IMR-90 (cell line): ENCODE measurements around the gene ARHGAP21. TPM values are rescaled to one million over a fixed set of nuclear protein-coding genes. Genes with fewer than 3 reads are reported as not detected.

Source experiments
- ATAC-seq: fragments of 200-7000 bp; cut with Tn5 transposase; 2 replicates; pipeline ENCODE4 v1.9.1; 2020; ENCODE audit warnings: low read depth, mild to moderate bottlenecking, moderate library complexity
- BruUV-seq: library from RNA; stranded (reverse); fragments of 400-500 nt; replicated peaks from 2 replicates; lab custom pipeline; 2021; lab: Mats Ljungman, UMichigan
- CTCF ChIA-PET: fragments of 300-600 bp; formaldehyde crosslinking; extraction: SDS; loops from one replicate; lab custom pipeline; 2021; ENCODE audit warnings: antibody characterized with exemption; lab: Yijun Ruan, JAX
- POLR2A ChIA-PET: fragments of 300-600 bp; sonication (Branson Sonifier 250); formaldehyde crosslinking; loops from one replicate; lab custom pipeline; 2022; ENCODE audit warnings: antibody characterized with exemption; ENCODE audit not compliant: unreplicated experiment; lab: Charles Lee
- DNase-seq: peaks from one replicate; pipeline ENCODE4 v3.0.0; 2013
- H2AFZ ChIP-seq: replicated peaks from 2 replicates; pipeline ENCODE3; 2013; ENCODE audit warnings: low read length, mild to moderate bottlenecking; ENCODE audit not compliant: poor library complexity
- H2AK5ac ChIP-seq: 2 replicates; pipeline ENCODE4 v1.6.1; 2013; ENCODE audit warnings: low read depth, low read length, inconsistent platforms
- H2AK9ac ChIP-seq: replicated peaks from 2 replicates; pipeline ENCODE3; 2013; ENCODE audit warnings: mild to moderate bottlenecking, low read depth, low read length, moderate library complexity; ENCODE audit not compliant: poor library complexity
- H2BK120ac ChIP-seq: 2 replicates; pipeline ENCODE4 v1.6.1; 2013; ENCODE audit warnings: low read depth, low read length, inconsistent platforms
- H2BK15ac ChIP-seq: 3 replicates; pipeline ENCODE4 v1.6.1; 2013; ENCODE audit warnings: low read depth, low read length, inconsistent platforms
- H2BK20ac ChIP-seq: 2 replicates; pipeline ENCODE4 v1.6.1; 2013; ENCODE audit warnings: low read depth, mild to moderate bottlenecking, inconsistent platforms, low read length, moderate library complexity
- H2BK5ac ChIP-seq: 2 replicates; pipeline ENCODE4 v1.6.1; 2013; ENCODE audit warnings: mild to moderate bottlenecking, low read depth, low read length, inconsistent platforms; ENCODE audit not compliant: poor library complexity, severe bottlenecking
- H3K14ac ChIP-seq: replicated peaks from 2 replicates; pipeline ENCODE4 v1.6.1; 2013; ENCODE audit warnings: low read depth, low read length, inconsistent platforms
- H3K18ac ChIP-seq: 2 replicates; pipeline ENCODE4 v1.6.1; 2013; ENCODE audit warnings: low read depth, low read length, control low read depth
- H3K23ac ChIP-seq: 2 replicates; pipeline ENCODE4 v1.6.1; 2013; ENCODE audit warnings: low read depth, low read length, inconsistent platforms
- H3K27ac ChIP-seq: 2 replicates; pipeline ENCODE4 v1.5.1; 2013; ENCODE audit warnings: mild to moderate bottlenecking, control low read depth, low read length; ENCODE audit not compliant: insufficient read depth
- H3K27me3 ChIP-seq: 2 replicates; pipeline ENCODE4 v1.6.1; 2013; ENCODE audit warnings: low read length; ENCODE audit not compliant: control insufficient read depth, insufficient read depth
- H3K36me3 ChIP-seq: 2 replicates; pipeline ENCODE4 v1.6.1; 2013; ENCODE audit warnings: low read length, mixed read lengths; ENCODE audit not compliant: control insufficient read depth, insufficient read depth
- H3K4ac ChIP-seq: 2 replicates; pipeline ENCODE4 v1.6.1; 2013; ENCODE audit warnings: low read depth, low read length, inconsistent platforms
- H3K4me1 ChIP-seq: 2 replicates; pipeline ENCODE4 v1.6.1; 2013; ENCODE audit warnings: low read length, mixed read lengths; ENCODE audit not compliant: control insufficient read depth, insufficient read depth
- H3K4me2 ChIP-seq: 2 replicates; pipeline ENCODE4 v1.6.1; 2013; ENCODE audit warnings: low read depth, mild to moderate bottlenecking, control low read depth, low read length, moderate library complexity
- H3K4me3 ChIP-seq: 2 replicates; pipeline ENCODE4 v1.5.1; 2013; ENCODE audit warnings: low read depth, mild to moderate bottlenecking, control low read depth, low read length, moderate library complexity; ENCODE audit not compliant: insufficient read depth
- H3K56ac ChIP-seq: 2 replicates; pipeline ENCODE4 v1.6.1; 2013; ENCODE audit warnings: low read length, inconsistent platforms; ENCODE audit not compliant: insufficient read depth; ENCODE audit errors: extremely low read depth
- H3K79me1 ChIP-seq, 2 experiments: 2 replicates each; pipeline ENCODE4 v1.6.1; 2013; ENCODE audit warnings: low read length in 2 of 2, inconsistent platforms in 1 of 2, low read depth in 1 of 2
- H3K9ac ChIP-seq: 2 replicates; pipeline ENCODE4 v1.6.1; 2013; ENCODE audit warnings: low read depth, low read length, control low read depth
- H3K9me1 ChIP-seq: 2 replicates; pipeline ENCODE4 v1.6.1; 2013; ENCODE audit warnings: low read length, inconsistent platforms; ENCODE audit not compliant: insufficient read depth
- H3K9me3 ChIP-seq: 2 replicates; pipeline ENCODE4 v1.6.1; 2013; ENCODE audit warnings: low read length; ENCODE audit not compliant: control insufficient read depth, insufficient read depth
- H4K20me1 ChIP-seq: 2 replicates; pipeline ENCODE4 v1.6.1; 2013; ENCODE audit warnings: low read length, inconsistent platforms; ENCODE audit not compliant: insufficient read depth
- H4K5ac ChIP-seq: 2 replicates; pipeline ENCODE4 v1.6.1; 2013; ENCODE audit warnings: mild to moderate bottlenecking, low read depth, low read length, control low read depth
- H4K8ac ChIP-seq, 2 experiments: 2 replicates each; pipeline ENCODE4 v1.6.1; 2013; ENCODE audit warnings: low read depth in 2 of 2, low read length in 2 of 2, control low read depth in 1 of 2, inconsistent platforms in 1 of 2
- H4K91ac ChIP-seq: 2 replicates; pipeline ENCODE4 v1.6.1; 2013; ENCODE audit warnings: low read depth, low read length, inconsistent platforms; ENCODE audit not compliant: insufficient read depth
- BHLHE40 ChIP-seq: fragments of 150-350 bp; IDR thresholded peaks from 2 replicates; pipeline ENCODE4 v1.6.1; 2016; ENCODE audit warnings: mild to moderate bottlenecking, low read depth, low read length
- CEBPB ChIP-seq: IDR thresholded peaks from 2 replicates; pipeline ENCODE4 v1.6.1; 2012; ENCODE audit warnings: low read depth, low read length, improper control_type of control experiment
- CHD1 ChIP-seq: IDR thresholded peaks from 2 replicates; pipeline ENCODE4 v1.6.1; 2012; ENCODE audit warnings: low read depth, low read length, improper control_type of control experiment
- CTCF ChIP-seq: conservative IDR thresholded peaks from 2 replicates; pipeline ENCODE4 v1.5.1; 2012; ENCODE audit warnings: mild to moderate bottlenecking, low read depth, low read length, improper control_type of control experiment
- FOS ChIP-seq: fragments of 150-350 bp; IDR thresholded peaks from 2 replicates; pipeline ENCODE4 v1.6.1; 2016; ENCODE audit warnings: low read depth, low read length
- MAFK ChIP-seq: IDR thresholded peaks from 2 replicates; pipeline ENCODE4 v1.6.1; 2012; ENCODE audit warnings: low read depth, low read length, improper control_type of control experiment
- MAZ ChIP-seq: IDR thresholded peaks from 2 replicates; pipeline ENCODE4 v1.6.1; 2012; ENCODE audit warnings: low read depth, mild to moderate bottlenecking, low read length, improper control_type of control experiment, moderate library complexity, borderline replicate concordance
- MXI1 ChIP-seq: IDR thresholded peaks from 2 replicates; pipeline ENCODE4 v1.6.1; 2012; ENCODE audit warnings: low read depth, mild to moderate bottlenecking, low read length, moderate library complexity, borderline replicate concordance
- NFE2L2 ChIP-seq: fragments of 150-350 bp; IDR thresholded peaks from 2 replicates; pipeline ENCODE4 v1.6.1; 2016; ENCODE audit warnings: low read depth, mild to moderate bottlenecking, low read length
- POLR2A ChIP-seq: IDR thresholded peaks from 2 replicates; pipeline ENCODE4 v1.6.1; 2012; ENCODE audit warnings: mild to moderate bottlenecking, low read depth, low read length
- RAD21 ChIP-seq: IDR thresholded peaks from 2 replicates; pipeline ENCODE4 v1.6.1; 2012; ENCODE audit warnings: low read length, improper control_type of control experiment
- RCOR1 ChIP-seq: IDR thresholded peaks from 2 replicates; pipeline ENCODE4 v1.6.1; 2012; ENCODE audit warnings: mild to moderate bottlenecking, low read length, improper control_type of control experiment; ENCODE audit not compliant: insufficient replicate concordance
- RFX5 ChIP-seq: IDR thresholded peaks from 2 replicates; pipeline ENCODE4 v1.8.0; 2012; ENCODE audit warnings: low read depth, mild to moderate bottlenecking, low read length, moderate library complexity
- SMC3 ChIP-seq: fragments of 150-350 bp; IDR thresholded peaks from 2 replicates; pipeline ENCODE4 v1.6.1; 2016; ENCODE audit warnings: low read depth, mild to moderate bottlenecking, antibody characterized with exemption, low read length, moderate library complexity
- WGBS, 2 experiments: methylation state at CpG; one replicate each; pipeline versions ENCODE4 v1.1.5 to v1.1.7; 2013; ENCODE audit warnings: missing lambda C conversion rate in 2 of 2; ENCODE audit not compliant: insufficient read length in 1 of 2; ENCODE audit errors: extremely low coverage in 2 of 2; 5-methylcytosine and 5-hydroxymethylcytosine counted together
- dilution Hi-C: fragments of 300-500 bp; cut with HindIII; formaldehyde crosslinking; loops from one replicate; pipeline ENCODE4 v1.14.3; 2018; ENCODE audit warnings: low sequenced_read_pairs; ENCODE audit not compliant: unreplicated experiment
- in situ Hi-C: fragments of 300-500 bp; cut with MboI; formaldehyde crosslinking; loops from 3 replicates; pipeline ENCODE4 v1.14.3; 2019; ENCODE audit warnings: low sequenced_read_pairs, inconsistent platforms, mixed read lengths
- intact Hi-C: fragments of 100-400 bp; cut with micrococcal nuclease; formaldehyde crosslinking; loops from 2 replicates; pipeline ENCODE4 v1.10.0; 2022
- polyA plus RNA-seq, 3 experiments: library from polyadenylated mRNA; depleted of rRNA; stranded (reverse); fragments of >200 nt; gene quantifications; 2 replicates each; pipeline ENCODE4 v1.2.3, GENCODE V29; 2012; ENCODE audit warnings: low replicate concordance in 1 of 3
- total RNA-seq: library from RNA; depleted of rRNA; stranded (reverse); fragments of >200 nt; gene quantifications from 2 replicates; pipeline ENCODE4 v1.2.3, GENCODE V29; 2012
- TF ChIP-seq, protein P1 (sequence below): fragments of 150-350 bp; IDR thresholded peaks from 2 replicates; pipeline ENCODE4 v1.6.1; 2017; ENCODE audit warnings: mild to moderate bottlenecking, antibody characterized with exemption, low read length, low read depth

Gene ARHGAP21
- total and polyA plus RNA-seq, 2 of the 4 experiments (the other 2 are of a cell fraction), result 43.3 to 94.3 TPM

GRCh38 chr10:24553051-24553612, 170.6 kb downstream of the ARHGAP21 start (continued):
- TF ChIP-seq NFE2L2, result no peak
- TF ChIP-seq FOS, result no peak

DNA sequence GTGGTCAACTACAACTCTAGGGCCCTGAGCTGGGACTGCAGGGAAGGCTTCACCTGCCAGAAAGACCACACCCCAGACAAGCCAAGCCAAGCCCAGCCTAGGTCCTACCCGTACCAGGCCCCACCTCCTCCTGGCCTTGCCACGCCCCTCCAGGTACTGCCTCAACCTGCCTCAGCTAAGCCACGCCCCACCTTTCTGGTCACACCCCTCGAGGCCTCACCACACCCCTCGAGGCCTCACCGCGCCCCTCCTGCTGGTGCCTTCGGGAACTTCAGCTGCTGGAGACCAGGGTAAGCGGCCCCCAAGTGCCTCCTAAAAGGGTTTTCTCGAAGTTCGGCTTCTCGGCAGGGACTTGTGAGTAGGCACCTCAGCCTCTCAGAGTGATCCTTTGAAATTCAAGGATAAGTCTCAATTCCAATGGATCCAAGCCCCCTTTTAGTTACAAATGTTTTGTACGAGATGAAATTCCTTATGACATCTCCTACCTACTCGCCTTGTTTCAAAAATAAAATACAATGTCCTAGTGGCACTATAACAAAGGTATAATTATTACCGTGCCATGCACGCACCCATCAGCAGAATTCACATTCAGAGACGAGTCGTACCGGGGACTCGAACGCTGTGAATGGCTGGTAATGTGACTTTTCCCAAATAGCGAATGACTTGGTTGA, 171.2 kb downstream of the ARHGAP21 start:
- no peak for DNase-seq
- H2AFZ ChIP-seq, result no peak overlapping the region
- WGBS, 2 experiments, result 35% methylated on average over 7 of the region's 22 CpGs; no CpG with 5 or more reads in 1 of the 2 experiments
- TF ChIP-seq RCOR1, result no peak
- no peak for TF ChIP-seq RFX5
- TF ChIP-seq CEBPB, result no peak
- TF ChIP-seq MXI1, result no peak
- no peak for TF ChIP-seq FOS
- TF ChIP-seq POLR2A, result no peak
- TF ChIP-seq RAD21, result no peak
- no peak for TF ChIP-seq BHLHE40
- TF ChIP-seq SMC3, result no peak
- TF ChIP-seq, protein P1, sequence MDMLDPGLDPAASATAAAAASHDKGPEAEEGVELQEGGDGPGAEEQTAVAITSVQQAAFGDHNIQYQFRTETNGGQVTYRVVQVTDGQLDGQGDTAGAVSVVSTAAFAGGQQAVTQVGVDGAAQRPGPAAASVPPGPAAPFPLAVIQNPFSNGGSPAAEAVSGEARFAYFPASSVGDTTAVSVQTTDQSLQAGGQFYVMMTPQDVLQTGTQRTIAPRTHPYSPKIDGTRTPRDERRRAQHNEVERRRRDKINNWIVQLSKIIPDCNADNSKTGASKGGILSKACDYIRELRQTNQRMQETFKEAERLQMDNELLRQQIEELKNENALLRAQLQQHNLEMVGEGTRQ, result no peak
- TF ChIP-seq CTCF, result no peak; the same call in 1 of the 2 replicates
- TF ChIP-seq MAFK, result no peak
- TF ChIP-seq MAZ, result no peak
- no peak for TF ChIP-seq CHD1

More for the DNA sequence above, 171.2 kb downstream of the ARHGAP21 start:
- H3K4me2 ChIP-seq, result no peak overlapping the region
- H3K9me1 ChIP-seq, result no peaks in the 10 kb centered on the region
- no peaks in the 10 kb centered on the region for H4K20me1 ChIP-seq
- H3K4ac ChIP-seq, result no peak overlapping the region
- H3K27ac ChIP-seq, result no peak overlapping the region
- no peak overlapping the region for H2BK120ac ChIP-seq
- no peak overlapping the region for H2BK15ac ChIP-seq
- ChIA-PET POLR2A (no interaction called here), CTCF (interaction anchor here (0.7 kb wide), 1 partner anchor 576 kb away, joined by 3 read pairs; no protein-coding TSS in a partner anchor)
- no peaks in the 10 kb centered on the region for H3K79me1 ChIP-seq
- intact Hi-C loops (no loop called here), dilution Hi-C loops (no loop called here), in situ Hi-C loops (loop anchor here (10.0 kb wide), 1 partner anchor 558 kb away; no protein-coding TSS in a partner anchor)
- H2BK5ac ChIP-seq, result no peak overlapping the region
- H3K27me3 ChIP-seq, result peaks cover 3% of the 10 kb centered on the region; the same call in 1 of the 2 replicates
- no peak overlapping the region for H3K56ac ChIP-seq
- H4K8ac ChIP-seq, result no peak overlapping the region
- H3K36me3 ChIP-seq, result peaks cover 2% of the 10 kb centered on the region; the same call in 1 of the 2 replicates
- no peaks in the 10 kb centered on the region for H3K9me3 ChIP-seq
- H4K5ac ChIP-seq, result no peak overlapping the region
- no peak overlapping the region for H2AK5ac ChIP-seq
- H3K23ac ChIP-seq, result no peak overlapping the region
- no peak overlapping the region for H2BK20ac ChIP-seq
- H2AK9ac ChIP-seq, result no peak overlapping the region
- no TSS peak for BruUV-seq
- H3K9ac ChIP-seq, result no peak overlapping the region
- H3K4me3 ChIP-seq, result no peak overlapping the region
- H3K18ac ChIP-seq, result no peak overlapping the region
- H4K91ac ChIP-seq, result no peak overlapping the region
- H3K14ac ChIP-seq, result no peak overlapping the region
- no peaks in the 10 kb centered on the region for H3K4me1 ChIP-seq
- ATAC-seq, result no peak
